GM21723 (cell line): ENCODE measurements around the gene NTMT1.

ENCODE experiments used
- ATAC-seq: cut with Tn5 transposase; IDR thresholded peaks from one replicate; pipeline ENCODE4 v1.9.1; 2021; ENCODE audit warnings: mild to moderate bottlenecking, moderate library complexity; ENCODE audit not compliant: unreplicated experiment

NTMT1 gene

DNA sequence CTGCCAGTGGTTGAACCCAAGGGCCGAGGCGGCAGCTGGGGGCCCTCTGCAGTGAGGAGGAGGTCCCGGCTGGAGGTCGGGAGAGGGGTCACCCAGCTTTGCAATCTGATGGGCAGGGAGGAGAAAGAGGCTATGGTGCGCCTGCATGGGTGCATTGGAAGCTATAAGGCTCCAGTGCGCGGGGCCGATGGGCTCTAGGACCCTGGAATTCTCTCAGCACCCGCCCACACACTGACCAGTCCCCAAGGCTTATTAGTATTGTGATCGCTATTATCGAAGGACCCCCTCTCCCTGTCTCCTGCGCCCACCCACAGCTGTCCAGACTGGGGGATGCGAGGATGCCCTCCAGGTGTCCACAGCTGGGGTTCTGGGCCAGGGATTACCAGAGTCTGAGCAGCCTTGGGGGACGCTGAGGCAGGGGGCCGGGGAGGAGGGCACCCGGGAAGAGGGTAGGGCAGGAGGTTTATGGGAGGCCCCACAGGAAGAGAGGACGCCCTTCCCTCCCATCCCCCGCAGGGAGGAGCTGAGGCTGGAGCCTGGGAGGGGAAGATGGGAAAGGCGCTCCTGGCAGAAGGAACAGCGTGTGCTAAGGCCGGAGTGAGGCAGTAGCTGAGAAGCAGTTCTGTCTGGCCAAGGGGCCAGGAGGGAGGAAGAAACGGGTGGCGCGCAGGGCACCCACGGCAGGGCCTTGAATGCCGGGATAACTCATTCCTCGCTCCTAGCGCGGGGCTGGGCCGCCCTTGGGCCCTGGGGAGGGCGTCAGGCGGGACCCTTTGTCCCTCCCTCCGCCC, 29.2 kb upstream of the NTMT1 start:
- no peak for ATAC-seq

DNA sequence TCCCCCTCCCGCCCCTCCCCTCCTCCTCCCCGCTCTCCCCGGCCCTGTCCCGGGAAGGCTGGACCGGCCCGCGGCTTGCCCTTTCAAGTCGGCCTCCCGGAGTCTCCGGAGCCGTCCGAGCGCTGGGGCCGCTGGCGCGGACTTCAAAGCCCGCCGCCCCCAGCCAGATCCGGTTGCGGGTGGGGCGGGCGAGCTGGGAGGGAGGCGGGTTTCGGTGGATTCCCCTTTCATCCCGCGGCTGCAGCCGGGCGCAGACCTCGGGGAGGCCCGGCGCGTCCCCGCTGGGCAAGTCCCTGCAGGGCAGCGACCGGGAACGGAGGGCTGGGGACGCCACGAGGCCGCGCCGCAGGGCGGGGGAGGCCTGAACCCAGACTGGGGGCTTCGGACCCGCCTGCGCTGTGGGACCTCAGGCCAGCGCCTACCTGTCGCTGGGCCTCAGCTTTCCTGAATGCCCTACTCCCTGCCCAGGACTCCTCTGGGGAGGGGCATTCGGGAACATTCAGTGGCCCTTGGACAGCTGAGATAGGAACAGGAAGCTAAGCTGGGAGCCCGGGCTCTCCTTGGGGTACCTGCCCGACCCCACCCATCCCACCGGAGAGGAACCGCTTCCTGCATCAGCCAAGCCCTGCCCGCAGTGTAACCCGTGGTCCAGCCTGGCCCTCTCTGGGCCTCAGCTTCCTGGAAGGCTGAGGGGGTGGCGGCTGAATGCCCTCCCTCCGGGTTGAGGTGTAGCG, 28.4 kb upstream of the NTMT1 start:
- ATAC-seq = peak; percentile 48

DNA sequence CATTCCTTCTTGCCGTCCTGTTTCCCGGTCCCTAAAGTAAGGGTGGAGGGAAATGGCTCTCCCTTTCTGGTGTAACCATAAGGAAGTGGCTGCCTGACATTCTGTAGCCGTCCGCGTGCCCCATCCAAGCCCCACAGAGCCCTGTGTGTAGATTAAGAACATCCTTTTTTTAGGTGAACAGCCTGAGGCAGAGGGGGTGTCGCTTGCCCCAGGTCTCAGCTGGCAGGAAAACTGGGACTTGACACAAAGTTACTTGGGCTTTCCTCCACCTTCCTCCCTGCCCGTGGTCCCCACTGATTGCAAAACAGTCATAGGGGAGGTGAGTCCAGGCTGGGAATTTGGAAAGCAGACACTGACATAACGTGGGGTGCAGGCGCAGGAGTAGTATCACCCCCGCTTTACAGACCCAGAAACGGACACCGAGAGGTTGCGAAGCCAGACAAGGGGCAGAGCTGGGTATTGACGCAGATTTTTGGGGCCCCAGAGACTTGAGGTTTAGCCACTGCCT, 27.8 kb upstream of the NTMT1 start:
- ATAC-seq = no peak

DNA sequence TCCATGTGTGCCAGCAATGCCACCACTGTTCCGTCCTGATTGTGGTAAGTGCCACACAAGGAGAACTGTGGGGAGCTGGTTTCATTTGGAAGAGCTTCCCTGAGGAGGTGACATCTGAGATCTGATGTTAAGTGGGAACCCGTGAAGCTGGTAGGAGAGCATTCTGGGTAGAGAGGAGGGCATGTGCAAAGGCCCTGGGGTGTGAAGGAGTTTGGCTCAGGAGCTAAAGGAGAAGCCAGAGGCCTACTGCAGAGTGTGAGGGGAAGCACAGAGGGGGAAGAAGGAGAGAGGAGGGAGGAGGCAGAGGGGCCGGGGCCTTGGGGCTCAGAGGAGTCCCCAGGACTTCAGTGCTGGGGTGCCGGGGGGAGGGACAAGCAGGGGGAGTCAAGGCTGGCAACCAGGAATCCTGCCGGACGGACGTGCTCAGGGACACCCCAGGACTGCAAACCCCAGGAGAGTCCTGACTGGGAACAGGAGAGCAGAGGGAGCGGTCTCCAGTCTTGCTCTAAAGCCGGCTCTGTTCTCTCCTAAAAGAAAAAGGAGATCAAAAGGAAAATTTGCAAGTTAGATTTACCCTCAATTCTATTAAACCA, 24.8 kb upstream of the NTMT1 start:
- no peak for ATAC-seq

DNA sequence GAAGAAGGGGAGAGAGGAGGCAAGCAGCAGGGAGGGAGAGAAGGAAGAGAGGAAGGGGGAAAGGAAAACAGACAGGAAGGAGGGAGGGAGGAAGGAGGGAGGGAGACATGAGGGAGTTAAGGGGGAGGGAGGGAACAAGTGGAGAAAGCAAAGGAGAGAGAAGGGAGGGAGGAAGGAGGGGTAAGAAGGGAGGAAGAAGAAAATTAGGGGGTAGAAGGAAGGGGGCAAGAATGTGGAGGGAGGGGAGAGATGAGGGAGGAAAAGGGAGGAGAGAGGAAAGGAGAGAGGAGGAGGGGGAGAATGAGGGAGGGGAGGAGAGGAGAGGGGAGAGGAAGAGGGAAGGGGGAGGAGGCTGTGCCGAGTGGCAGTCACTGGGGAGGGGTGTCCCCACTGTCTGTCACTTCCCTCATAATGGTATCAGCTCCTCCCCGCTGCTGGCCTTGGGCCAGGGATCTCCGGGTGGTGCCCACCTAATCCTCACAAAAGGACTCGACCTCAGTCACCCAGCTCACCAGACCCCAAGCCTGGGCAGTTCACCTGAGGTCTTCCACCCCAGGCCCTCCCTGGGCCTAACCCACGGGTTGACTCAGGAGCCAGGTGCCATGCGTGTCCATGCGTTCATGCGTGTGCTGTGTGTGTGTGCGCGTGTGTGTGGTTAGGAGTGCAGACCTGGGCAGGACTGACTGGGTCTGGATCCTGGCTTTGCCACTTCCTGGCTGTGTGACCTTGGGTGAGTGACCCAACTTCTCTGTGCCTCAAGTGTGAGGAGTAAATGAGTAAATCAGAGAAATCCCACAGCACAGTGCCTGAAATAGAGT, 23.2 kb upstream of the NTMT1 start:
- ATAC-seq = no peak

DNA sequence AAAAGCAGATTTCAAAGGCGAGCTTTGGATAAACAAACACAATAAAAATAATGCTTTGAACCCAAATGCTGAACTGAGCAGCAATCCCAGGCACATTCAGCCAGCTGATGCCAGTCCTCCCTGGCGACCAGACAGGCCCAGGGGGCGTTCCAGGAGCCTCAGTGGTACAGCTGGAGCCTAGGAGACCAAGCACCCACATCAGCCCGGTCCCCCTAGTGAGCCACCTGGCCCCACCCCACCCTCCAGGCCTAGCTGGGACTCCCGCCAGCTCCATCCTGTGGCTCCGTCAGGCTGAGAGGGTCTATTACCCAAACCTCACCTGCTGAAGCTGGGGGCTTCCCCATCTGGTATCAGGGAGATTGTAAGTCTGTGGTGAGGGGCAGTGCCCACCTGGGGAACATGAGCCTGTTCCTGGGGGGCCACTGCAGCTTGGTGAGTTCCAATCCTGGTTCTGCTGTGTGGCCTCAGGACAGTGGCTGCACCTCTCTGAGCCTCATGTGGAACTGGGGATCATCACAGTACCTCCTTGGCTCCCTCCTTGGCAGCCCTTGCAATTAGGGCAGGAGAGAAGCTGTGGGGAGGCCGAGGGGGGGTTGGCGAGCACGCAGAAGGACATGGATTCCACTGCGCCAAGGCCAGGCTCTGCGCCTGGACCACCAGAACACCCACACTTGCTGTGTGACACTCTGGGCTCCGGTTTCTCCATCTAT, 21.8 kb upstream of the NTMT1 start:
- ATAC-seq = no peak

DNA sequence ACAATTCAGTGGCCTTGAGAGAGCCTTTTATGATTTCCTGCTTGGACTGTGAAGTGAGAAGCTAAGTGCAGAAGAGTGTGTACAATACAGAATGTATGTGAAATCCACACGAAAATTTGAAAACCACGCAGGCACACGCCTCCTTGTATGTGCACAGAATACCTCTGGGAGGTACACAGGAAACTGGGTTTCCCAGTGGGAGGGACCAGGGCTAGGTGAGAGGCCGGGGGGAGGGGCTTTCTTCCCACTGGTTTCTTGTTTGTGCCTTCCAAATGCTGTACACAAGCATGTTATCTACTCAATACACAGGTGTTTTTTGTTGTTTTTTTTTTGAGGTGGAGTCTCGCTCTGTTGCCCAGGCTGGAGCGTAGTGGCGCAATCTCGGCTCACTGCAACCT, 21.2 kb upstream of the NTMT1 start:
- ATAC-seq = no peak

DNA sequence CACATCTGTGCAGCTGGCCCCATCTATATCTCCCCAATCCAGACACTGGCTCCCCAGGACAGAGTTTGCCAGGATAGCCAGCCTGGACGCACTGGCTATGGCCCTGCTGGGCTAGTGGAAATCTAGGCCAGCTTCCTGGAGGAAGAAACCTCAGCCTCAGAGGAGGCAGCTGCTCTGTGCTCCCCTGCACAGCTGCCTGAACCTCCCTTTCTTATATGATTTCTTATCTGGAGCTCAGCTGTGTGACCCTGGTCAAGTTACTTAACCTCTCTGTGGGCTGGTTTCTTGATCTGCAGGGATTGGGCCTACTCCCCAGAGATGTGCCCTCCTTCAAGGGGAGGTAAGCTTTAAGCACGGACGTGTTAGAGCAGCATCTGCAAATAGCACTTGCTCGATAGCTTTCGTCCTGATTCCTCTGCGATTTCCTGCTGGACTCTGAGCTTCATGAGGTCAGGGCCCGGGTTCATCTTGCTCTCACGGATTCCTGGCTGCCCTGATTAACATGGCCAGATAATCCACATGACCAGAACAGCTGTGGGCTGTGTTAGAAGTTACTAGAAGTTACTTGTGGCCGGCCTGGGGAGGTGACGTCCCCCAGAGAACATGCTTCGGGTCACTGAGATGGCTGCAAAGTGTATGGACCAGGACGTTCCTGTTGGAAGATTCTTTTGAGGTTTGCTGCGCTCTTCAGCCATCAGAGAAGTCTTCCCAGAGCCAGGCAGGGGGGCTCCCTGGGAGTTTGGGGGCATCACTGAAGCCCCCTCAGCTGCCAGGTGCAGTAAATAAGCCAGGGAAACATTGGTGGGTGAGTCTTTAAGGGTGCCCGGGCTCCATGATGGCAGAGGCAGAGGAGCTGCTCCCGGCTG, 19.6 kb upstream of the NTMT1 start:
- no peak for ATAC-seq

DNA sequence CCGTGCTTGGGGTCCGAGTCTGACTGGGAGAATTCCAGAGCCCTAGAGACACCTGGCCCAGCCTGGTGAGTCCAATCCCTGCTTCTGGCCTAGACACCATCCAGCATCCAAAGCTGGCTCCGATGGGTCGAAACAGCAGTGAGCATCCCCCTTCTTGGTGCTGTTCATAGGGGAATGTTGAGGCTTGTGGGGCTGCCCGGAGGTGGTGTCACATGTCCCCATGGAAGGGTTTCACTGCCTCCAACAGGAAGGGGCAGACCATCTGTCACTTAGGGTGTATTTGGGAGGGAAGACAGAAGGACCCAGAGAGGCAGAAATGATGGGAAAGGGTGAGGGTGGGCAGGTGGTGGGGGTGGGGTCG, 19.0 kb upstream of the NTMT1 start:
- no peak for ATAC-seq

DNA sequence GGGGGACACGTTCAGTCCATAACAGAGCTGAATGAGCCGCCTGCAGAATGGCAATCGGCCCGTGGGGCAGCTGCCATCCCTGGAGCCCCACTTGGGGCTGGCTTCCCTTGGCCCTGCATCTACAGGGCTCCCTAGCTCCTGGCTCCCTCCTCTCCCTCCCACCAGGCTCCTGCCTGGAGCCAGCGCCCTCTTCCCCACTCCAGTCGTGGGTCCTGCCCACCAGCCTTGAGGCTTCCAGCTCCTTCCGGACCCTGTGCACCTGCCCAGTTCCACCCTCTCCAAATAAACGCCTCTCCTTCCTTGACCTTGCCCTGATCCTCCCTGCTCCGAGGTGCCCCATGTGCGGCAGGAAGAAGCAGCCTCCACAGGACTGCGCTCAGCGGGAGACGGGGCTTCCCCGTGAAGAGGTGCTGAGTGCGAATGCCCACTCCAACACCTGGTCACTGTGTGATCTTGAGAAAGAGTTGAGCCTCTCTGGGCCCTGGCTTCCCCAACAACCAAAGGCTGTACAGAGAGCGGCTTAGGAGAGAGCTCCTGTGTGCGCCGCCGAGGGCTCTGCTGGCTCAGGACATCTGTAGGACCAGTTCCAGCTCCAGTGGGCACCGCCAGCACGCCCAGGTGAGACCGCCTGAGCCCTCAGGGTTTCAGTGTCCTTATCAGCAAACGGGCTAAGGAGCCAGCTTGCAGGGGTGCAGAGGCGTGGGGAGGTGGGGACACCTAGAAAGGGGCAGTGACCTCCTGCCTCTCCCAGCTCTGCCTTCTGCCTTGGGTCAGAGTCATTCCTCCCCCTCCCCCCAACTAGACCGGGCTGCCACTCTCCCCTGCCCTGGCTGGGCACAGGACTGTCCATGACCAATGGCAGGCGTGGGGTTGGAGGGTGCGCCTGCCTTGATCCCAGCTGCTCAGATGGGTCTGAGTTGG, 17.1 kb upstream of the NTMT1 start:
- ATAC-seq = no peak

DNA sequence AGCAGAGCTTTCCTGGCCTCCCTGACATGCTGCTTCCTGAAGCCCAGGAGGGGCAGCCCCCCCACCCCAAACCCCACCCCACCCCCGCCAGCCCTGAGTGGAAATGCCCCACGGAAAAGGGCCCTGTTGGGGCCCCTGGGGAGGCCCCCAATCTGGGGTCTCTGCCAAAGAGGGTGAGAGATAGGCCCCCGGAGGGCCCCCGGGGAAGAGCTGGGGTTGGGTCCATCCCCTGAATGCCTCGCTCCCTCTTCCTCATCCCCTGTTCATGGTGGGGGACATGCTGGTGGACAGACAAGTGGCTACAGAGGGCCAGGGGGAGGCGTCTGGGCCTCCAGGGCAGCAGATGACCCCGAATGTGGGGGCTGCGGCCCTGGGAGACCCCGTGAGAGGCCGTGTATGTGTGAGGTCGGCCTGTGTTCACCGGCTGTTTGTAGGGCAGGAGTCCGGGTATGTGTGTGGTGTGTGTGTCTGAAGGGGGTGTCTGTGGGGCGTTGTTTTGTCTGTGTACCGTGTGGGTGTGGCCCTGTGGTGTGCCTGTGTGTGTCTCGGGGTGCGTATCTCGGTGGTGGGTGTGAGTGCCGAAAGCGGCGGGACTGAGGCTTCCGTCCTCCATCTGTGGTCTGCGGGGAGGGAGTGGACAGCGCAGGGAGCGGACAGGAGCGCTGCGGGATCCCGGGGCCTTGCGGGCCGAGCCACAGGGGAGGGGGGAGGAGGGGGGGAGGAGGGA, 16.3 kb upstream of the NTMT1 start:
- ATAC-seq = no peak

DNA sequence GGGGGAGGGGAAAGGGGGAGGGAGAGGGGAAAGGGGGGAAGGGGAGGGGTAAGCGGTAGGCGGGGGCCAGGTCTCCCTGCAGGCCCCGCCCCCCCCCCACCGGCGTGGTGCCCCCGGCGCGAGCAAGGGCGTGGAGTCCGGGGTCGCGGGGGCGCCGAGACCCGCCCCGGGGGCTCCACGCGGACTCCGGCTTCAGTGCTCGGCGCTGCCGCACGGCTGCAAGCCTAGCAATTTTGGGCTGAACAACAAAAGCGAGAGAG, 15.8 kb upstream of the NTMT1 start:
- no peak for ATAC-seq

DNA sequence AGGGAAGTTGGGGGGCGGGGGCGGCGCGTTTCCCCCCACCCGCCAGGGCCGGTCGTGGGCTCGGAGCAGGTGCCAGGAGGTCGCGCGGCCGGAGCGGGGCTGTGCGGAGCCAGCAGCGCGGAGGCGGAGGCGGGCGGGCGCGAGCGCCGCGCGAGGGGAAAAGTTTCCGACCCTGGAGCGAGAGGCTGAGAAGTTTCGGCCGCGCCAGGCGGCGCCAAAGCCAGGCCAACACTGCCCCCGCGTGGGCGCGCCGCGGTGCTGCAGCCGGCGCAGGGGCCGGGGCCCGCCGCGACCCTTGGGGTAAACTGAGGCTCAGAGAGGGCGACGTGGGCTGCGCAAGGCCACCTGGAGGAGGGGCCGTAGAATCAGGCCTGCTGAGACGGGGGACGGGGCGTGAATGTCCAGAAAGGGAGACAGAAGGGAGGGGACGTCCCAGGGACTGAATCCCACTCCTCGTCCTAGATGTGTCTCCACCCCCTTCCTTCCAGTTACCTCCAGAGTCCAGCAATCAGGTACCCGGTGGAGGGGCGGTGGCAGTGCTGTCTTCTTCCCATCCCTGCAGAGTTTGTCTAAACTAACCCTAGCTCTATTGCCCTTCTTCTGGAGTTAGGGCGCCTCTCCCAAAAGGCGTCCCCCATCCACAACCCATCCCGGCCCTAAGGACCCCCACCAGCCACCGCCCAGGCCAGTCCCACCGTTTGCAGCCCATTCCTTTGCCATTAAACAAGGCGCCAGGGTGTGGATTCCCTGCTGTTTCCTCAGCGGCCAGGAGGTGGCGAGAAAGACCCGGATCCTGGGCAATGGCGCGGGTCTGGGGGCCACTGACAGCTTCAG, 15.3 kb upstream of the NTMT1 start:
- ATAC-seq = no peak

DNA sequence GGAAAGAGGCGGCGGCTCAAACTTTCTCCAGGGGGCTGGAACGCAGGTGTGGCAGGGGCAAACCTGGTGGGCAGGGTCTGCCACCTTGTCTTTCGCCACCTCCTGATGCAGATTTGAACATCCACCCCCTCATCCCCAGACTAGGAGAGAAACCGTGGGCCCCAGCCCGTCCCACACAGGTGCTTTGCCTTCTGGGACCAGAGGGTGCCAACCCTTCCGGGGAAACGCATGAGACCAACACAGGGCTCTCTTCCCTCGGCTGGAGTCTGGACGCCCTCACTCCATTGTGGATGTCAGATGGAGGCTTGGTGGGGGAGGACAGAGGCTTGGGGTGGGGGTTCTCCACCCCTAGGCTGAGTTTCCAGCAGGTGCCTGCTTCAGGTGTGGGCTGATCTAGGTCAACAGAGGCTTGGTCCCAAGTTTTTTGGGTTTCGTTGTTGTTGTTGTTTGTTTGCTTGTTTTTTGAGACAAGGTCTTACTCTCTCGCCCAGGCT, 14.6 kb upstream of the NTMT1 start:
- no peak for ATAC-seq

DNA sequence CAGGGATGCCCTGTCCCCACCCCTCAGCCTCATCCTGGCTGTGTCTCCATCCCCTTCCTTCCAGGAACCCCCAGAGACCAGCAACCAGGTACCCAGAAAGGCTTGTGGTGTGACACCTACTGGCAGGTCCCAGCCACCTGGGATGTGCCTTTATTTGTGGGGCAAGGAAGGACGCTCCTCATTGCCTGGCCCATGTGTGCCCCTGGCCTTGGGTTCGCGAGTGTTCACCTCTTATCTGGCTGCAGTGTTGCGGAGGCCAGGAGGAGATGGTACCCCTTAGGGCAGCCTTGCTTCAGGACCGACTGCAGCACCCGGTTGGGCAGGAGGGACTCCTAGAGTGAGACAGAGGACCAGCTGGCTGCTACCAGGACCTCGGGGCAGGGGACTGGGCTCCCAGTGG, 13.8 kb upstream of the NTMT1 start:
- ATAC-seq = no peak

DNA sequence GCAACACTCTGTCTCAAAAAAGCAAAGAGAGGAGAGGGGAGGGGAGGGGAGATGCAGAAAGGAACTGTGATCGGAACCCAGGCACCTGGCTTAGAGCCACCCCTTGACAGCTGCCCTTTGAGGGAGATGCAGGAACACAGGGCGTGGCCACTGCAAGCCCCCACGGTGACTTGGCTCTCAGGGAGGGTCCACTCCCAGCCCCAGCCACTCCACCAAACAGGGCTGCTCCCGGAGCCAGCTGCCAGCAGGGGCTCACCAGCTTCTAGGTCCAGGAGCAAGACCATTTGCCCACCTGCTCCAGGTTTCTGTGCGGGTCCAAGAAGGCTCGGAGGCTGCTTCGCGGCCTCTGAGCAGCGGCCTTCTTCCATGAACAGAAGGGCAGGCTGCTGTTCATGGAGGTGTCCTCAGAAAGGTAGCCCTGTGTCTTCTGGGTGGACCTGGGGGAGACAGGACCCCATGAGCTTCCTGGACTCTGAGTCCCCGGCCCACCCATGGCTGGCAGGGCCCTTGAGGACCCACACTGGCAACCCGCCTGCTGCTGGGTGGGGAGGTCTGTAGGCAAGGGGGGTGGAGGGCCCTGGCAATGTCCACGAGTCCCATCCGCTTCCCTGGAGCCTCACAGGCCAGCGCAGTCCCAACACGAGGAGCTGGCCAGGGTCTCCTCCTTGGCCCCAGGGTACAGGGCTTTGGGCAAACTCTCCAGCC, 13.0 kb upstream of the NTMT1 start:
- ATAC-seq = no peak
